ENCODE measurements around the gene RINL.
"Not testable (repeated sequence)": the region's sequence is repeated elsewhere in the genome, so short reads cannot be mapped to it uniquely, and the experiment has no call there.

Gene RINL

DNA sequence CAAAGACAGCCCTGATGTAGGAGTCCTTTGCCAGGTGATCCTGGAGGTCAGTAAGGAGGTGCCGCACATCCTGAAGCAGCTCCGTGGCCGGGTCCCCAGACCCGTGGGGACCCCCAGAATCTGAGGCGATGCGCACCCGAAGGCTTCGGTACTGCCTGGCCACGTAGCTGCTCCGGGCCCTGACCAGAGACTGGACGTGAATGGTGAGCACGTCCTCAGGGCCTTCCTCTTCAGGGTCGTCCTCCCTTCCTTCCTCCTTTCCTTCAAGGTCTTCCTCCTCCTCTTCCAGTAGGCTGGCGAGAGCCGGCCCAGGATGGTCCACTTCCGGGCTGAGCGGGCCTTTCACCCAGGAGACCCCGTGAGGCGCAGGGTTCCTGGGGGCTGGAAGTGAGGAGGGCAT is 7.5 kb downstream of the RINL start:
- Mint-ChIP-seq H3K27me3 (no peaks in the 10 kb centered on the region), H3K4me3 (peak overlapping the region; percentile 87), H3K27ac (peak overlapping the region; percentile 87), H3K4me1 (ENCODE audit: low read depth) (peaks cover 45% of the 10 kb centered on the region), H3K9me3 (no peaks in the 10 kb centered on the region), H3K36me3 (ENCODE audit: low read depth) (peaks cover 24% of the 10 kb centered on the region)

DNA sequence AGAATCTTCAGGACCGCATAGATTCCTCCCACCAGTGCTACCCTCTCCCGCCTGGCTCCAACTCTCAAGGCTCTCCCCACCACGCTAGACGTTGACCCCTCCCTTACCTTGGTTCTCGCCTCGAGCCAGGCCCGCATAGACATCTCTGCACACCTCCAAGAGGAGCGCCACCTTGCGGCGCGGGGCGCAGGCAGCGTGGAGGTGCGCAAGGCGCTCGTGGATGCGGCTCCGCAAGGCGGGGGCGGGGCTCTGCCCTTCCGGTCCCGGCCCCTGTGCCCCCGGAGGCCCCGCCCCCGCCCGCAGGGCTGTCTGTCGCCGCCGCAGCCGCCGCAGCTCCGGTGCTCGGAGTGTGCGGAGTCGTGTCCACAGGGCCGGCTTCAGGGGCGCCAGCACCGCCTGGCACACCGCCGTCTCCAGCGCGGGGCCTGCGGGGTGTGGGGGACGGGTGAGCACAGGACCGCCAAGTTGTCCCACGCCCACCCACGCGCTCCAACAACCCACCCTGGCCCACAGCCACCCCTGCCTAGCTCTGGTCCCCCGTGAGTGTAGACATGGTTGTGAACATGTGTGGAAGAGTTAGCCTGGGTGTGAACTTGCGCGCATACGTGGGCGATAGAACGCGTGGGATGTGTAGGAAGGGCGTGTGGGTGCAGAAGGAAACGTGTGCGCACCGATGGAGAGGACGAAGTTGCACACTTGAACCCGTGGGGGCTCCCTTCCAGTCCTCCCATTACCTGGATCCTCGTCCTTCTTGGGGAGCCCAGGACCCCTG is 8.1 kb downstream of the RINL start:
- Mint-ChIP-seq H3K4me1 (ENCODE audit: low read depth) (peaks cover 51% of the 10 kb centered on the region), H3K4me3 (peak overlapping the region; percentile 87), H3K9me3 (no peaks in the 10 kb centered on the region), H3K27me3 (no peaks in the 10 kb centered on the region), H3K36me3 (ENCODE audit: low read depth) (peaks cover 23% of the 10 kb centered on the region), H3K27ac (peak overlapping the region; percentile 91)

DNA sequence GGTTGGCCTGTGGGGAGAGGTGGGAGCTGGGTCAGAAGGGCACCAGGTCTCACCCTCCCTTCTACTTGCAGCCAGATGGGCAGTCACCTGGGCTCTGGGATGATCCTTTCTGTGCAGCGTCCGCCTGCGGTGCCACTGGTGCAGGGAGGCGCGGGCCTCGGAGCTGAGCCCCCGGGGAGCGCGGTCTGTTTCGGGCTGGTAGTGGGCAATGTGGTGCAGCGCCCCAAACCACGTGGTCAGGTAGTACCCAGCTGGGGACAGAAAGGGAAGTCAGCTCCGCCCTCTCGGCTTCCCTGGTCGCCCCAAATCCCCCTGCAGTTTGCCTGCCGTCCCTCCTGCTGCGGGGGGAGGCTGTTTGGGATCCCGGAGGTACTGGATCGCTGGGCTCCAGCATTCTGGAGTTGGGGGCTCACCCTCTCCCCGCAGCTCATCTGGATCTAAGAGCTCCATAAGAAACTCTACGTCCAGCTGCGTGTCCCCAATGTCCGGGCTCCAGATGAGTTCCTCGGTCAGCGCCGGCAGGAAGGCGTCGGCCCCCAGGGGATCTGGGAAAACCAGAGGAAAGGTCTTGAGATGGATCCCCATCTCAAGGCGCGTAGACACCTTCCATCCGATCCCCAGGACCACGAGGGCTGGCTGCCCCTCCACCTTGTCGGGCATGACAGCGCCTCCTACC is 8.8 kb downstream of the RINL start:
- H3K4me1 Mint-ChIP-seq (ENCODE audit: low read depth): peaks cover 58% of the 10 kb centered on the region
- peaks cover 23% of the 10 kb centered on the region for H3K36me3 Mint-ChIP-seq (ENCODE audit: low read depth)
- peak overlapping the region; percentile 87 for H3K4me3 Mint-ChIP-seq
- H3K27me3 Mint-ChIP-seq: no peaks in the 10 kb centered on the region
- peak overlapping the region; percentile 91 for H3K27ac Mint-ChIP-seq
- H3K9me3 Mint-ChIP-seq: no peaks in the 10 kb centered on the region

DNA sequence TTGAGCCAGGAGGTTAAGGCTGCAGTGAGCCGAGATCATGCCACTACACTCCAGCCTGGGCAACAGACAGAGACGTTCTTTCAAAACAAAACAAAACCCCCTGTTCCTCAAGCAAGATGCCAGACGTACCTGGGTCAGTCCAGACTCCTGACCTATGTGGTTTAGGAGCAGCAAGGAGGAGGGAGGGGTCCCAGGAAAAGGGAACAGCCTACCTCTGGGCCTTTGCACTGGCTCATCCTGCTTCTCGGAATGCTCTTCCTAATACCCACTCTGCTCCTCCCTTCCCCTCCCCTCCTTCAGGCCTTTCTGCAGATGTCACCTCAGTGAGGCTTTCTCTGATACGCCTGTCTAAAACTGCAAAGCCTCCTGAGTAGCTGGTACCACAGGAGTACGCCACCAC is 9.5 kb downstream of the RINL start:
- H3K9me3 Mint-ChIP-seq: no peaks in the 10 kb centered on the region
- peak overlapping the region; percentile 87 for H3K4me3 Mint-ChIP-seq
- H3K27me3 Mint-ChIP-seq: no peaks in the 10 kb centered on the region
- peaks cover 60% of the 10 kb centered on the region for H3K4me1 Mint-ChIP-seq (ENCODE audit: low read depth)
- H3K36me3 Mint-ChIP-seq (ENCODE audit: low read depth): peaks cover 23% of the 10 kb centered on the region
- H3K27ac Mint-ChIP-seq: peak overlapping the region; percentile 91

DNA sequence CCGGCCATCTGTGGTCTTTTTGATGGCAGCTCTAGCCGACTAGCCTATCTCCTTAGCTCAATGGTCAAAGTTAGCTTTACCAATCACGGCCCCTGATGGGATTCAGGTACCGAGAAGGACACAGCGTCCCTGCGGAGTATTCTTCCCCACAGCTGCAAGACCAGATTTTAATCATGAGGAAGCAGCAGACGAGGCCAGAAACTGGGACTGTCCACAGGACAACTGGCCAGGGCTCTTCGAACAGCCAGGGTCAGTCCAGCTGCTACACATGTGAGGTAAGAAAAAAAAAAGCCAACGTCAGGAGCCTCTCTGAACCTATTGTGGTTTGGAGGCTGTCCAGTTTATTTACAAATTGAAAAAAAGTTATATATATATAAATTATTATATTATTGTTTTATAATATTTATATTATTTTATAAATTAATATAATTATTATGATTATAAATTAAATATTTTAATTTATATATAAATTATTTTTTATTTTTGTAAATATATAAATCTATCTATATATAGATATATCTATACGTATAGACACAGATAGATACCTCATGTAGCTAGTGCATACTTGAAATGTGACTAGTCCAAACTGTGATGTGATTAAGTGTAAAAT is 10.8 kb downstream of the RINL start:
- Mint-ChIP-seq H3K4me1 (ENCODE audit: low read depth) (peaks cover 59% of the 10 kb centered on the region), H3K9me3 (no peaks in the 10 kb centered on the region), H3K27me3 (no peaks in the 10 kb centered on the region), H3K27ac (peak overlapping the region; percentile 52), H3K4me3 (no peak overlapping the region), H3K36me3 (ENCODE audit: low read depth) (peaks cover 23% of the 10 kb centered on the region)

DNA sequence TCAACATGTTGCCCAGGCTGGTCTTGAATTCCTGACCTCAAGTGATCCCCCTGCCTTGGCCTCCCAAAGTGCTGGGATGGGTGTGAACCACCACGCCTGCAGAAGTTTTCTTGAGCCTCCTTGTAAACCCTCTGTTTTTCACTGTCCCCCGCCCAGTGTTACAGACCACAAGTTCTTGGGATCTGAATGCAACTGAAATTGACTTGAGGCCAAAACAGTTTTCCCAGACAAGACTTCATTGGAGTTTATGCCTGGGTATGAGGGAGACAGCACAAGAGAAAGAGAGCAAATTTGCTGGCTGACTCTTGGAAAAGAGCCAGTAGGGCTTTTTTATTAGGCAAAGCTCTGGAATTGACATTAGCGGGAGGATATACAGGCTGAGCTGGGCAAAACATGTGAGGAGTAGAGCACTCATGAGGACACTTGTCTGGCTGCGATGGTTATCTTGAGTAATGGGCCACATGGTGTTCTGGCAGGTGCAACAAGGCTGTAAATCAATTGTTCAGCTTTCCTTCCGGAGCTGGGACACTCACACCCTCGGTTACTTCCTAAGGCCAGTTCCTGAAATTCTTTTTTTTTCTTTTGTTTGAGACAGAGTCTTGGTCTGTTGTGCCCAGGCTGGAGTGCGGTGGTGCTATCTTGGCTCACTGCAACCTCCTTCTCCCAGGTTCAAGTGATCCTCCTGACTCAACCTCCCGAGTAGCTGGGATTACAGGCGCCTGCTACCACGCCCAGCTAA is 15.6 kb downstream of the RINL start:
- H3K9me3 Mint-ChIP-seq: no peaks in the 10 kb centered on the region

DNA sequence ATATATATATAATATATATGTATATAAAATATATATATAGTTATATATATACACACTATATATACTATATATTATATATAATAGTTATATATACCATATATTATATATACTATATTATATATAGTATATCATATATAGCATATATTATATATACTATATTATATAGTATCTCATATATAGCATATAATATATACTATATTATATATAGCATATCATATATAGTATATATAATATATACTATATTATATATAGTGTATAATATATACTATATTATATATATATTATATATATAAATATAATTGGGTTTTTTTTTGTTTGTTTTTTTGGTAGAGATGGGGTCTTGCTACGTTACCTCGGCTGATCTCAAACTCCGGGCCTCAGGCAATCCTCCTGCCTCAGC is 16.7 kb downstream of the RINL start:
- no peaks in the 10 kb centered on the region for H3K9me3 Mint-ChIP-seq
- peaks cover 56% of the 10 kb centered on the region for H3K4me1 Mint-ChIP-seq (ENCODE audit: low read depth)
- peaks cover 5% of the 10 kb centered on the region for H3K36me3 Mint-ChIP-seq (ENCODE audit: low read depth)
- no peak overlapping the region for H3K27ac Mint-ChIP-seq
- H3K4me3 Mint-ChIP-seq: no peak overlapping the region
- H3K27me3 Mint-ChIP-seq: no peaks in the 10 kb centered on the region

More for the DNA sequence above, 15.6 kb downstream of the RINL start:
- H3K4me3 Mint-ChIP-seq: no peak overlapping the region
- H3K27me3 Mint-ChIP-seq: no peaks in the 10 kb centered on the region
- peaks cover 8% of the 10 kb centered on the region for H3K36me3 Mint-ChIP-seq (ENCODE audit: low read depth)
- peaks cover 52% of the 10 kb centered on the region for H3K4me1 Mint-ChIP-seq (ENCODE audit: low read depth)
- H3K27ac Mint-ChIP-seq: peak overlapping the region; percentile 45

DNA sequence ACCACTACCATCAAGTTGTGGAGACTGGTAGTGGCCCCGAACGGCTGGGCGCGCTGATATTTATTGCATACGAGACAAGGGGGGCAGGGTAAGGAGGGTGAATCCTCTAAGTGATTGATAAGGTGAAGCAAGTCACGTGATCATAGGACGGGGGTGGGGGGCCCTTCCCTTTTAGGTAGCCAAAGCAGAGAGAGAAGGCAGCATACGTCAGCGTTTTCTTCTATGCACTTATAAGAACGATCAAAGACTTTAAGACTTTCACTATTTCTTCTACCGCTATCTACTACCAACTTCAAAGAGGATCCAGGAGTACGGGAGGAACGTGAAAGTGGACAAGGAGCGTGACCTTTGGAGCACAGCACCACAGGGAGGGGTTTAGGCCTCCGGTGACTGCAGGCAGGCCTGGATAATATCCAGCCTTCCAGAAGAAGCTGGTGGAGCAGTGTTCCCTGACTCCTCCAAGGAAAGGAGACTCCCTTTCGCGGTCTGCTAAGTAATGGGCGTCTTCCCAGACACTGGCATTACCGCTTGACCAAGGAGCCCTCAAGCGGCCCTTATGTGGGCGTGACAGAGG is 18.4 kb downstream of the RINL start:
- not testable (repeated sequence) for H3K4me3 Mint-ChIP-seq; H3K36me3 Mint-ChIP-seq (ENCODE audit: low read depth); H3K27ac Mint-ChIP-seq; H3K27me3 Mint-ChIP-seq; H3K9me3 Mint-ChIP-seq
- H3K4me1 Mint-ChIP-seq (ENCODE audit: low read depth): peaks cover 47% of the 10 kb centered on the region

DNA sequence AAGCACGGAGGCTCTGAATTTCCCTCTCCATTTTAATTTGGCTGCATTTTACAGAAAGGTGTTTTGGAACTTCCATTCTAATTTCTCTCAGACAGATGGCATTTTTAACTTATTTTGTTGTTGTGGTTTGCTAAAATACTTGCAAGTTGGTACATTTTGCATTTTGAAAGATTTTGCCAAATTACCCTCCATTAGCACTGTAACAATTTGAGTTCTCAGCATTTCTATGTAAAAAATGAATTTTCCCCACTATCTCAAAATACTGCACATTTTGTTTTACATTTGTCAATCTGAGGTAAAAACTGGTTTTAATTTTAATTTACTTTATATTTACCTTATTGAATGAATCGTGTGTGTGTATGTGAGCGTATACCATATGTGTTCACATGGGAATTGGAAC is 21.3 kb downstream of the RINL start:
- no peaks in the 10 kb centered on the region for H3K27me3 Mint-ChIP-seq
- peak overlapping the region; percentile 59 for H3K4me3 Mint-ChIP-seq
- peak overlapping the region; percentile 88 for H3K27ac Mint-ChIP-seq
- H3K4me1 Mint-ChIP-seq (ENCODE audit: low read depth): peaks cover 49% of the 10 kb centered on the region
- H3K9me3 Mint-ChIP-seq: no peaks in the 10 kb centered on the region
- H3K36me3 Mint-ChIP-seq (ENCODE audit: low read depth): no peaks in the 10 kb centered on the region

DNA sequence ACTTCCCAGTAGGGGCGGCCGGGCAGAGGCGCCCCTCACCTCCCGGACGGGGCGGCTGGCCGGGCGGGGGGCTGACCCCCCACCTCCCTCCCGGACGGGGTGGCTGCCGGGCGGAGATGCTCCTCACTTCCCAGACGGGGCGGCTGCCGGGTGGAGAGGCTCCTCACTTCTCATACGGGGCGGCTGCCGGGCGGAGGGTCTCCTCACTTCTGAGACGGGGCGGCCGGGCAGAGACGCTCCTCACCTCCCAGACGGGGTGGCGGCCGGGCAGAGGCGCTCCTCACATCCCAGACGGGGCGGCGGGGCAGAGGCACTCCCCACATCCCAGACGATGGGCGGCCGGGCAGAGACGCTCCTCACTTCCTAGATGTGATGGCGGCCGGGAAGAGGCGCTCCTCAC is 22.3 kb downstream of the RINL start:
- H3K9me3 Mint-ChIP-seq; H3K27me3 Mint-ChIP-seq; H3K36me3 Mint-ChIP-seq (ENCODE audit: low read depth); H3K27ac Mint-ChIP-seq; H3K4me3 Mint-ChIP-seq: not testable (repeated sequence)
- H3K4me1 Mint-ChIP-seq (ENCODE audit: low read depth): peaks cover 55% of the 10 kb centered on the region

DNA sequence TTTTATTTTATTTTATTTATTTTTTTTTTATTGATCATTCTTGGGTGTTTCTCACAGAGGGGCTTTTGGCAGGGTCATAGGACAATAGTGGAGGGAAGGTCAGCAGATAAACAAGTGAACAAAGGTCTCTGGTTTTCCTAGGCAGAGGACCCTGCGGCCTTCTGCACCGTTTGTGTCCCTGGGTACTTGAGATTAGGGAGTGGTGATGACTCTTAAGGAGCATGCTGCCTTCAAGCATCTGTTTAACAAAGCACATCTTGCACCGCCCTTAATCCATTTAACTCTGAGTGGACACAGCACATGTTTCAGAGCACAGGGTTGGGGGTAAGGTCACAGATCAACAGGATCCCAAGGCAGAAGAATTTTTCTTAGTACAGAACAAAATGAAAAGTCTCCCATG is 23.1 kb downstream of the RINL start:
- Mint-ChIP-seq H3K4me3 (peak overlapping the region; percentile 37), H3K27ac (peak overlapping the region; percentile 26), H3K4me1 (ENCODE audit: low read depth) (peaks cover 54% of the 10 kb centered on the region)
- H3K36me3 Mint-ChIP-seq (ENCODE audit: low read depth); H3K27me3 Mint-ChIP-seq; H3K9me3 Mint-ChIP-seq: not testable (repeated sequence)

DNA sequence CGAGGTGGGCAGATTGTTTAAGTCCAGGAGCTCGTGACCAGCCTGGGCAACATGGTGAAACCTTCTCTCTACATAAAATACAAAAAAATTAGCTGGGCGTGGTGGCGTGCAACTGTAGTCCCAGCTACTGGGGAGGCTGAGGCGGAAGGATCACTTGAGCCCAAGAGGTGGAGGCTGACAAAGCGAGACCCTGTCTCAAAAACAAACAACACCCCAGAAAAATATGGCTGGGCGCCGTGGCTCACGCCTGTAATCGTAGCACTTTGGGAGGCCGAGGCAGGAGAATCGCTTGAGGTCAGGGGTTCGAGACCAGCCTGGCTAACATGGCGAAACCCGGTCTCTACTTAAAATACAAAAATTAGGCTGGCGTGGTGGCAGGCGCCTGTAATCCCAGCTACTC is 24.9 kb downstream of the RINL start:
- Mint-ChIP-seq H3K27ac (peak overlapping the region; percentile 97), H3K27me3 (no peaks in the 10 kb centered on the region), H3K9me3 (no peaks in the 10 kb centered on the region), H3K4me1 (ENCODE audit: low read depth) (peaks cover 59% of the 10 kb centered on the region), H3K4me3 (peak overlapping the region; percentile 93), H3K36me3 (ENCODE audit: low read depth) (peaks cover 10% of the 10 kb centered on the region)

DNA sequence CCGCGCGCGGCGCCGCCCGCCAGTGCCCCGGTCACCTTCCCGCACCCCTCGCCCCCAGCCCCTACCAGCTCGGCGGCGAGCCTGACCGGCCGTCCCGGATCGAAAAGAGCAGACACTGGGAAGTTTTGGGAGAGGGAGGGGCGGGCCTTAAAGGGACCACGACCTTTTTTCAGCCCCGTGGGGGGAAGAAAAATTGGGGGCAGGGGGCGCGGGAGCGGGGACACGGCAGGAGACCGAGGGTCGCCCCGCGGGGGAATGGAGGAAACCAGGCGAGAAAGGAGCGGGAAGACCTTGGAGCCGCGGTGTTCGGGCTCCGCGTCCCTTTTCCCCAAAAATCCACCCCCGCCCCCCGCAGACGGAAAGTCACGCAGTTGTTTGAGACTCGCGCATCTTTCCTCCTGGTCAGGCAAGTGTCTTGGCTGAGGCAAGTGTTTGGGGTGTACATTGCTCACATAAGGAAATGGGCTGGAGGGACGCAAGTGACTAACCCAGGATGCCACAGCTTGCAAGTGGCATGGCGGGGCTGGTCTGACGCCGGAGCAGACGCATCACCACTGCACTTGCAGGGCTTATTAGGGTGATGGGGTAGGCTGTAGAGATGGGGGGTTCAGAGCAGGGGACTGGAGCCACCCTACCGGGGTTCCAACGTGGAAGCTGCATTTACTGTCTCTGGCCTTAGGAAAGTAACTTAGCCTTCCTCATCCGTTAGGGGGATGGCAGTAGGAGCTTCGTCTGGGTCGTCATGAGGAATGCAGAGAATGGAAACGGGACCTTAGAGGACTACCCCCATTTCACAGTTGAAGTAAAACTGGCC is 25.6 kb downstream of the RINL start:
- Mint-ChIP-seq H3K27me3 (no peaks in the 10 kb centered on the region), H3K36me3 (ENCODE audit: low read depth) (peaks cover 18% of the 10 kb centered on the region), H3K9me3 (no peaks in the 10 kb centered on the region), H3K4me3 (peak overlapping the region; percentile 93), H3K27ac (peak overlapping the region; percentile 97), H3K4me1 (ENCODE audit: low read depth) (peaks cover 59% of the 10 kb centered on the region)

DNA sequence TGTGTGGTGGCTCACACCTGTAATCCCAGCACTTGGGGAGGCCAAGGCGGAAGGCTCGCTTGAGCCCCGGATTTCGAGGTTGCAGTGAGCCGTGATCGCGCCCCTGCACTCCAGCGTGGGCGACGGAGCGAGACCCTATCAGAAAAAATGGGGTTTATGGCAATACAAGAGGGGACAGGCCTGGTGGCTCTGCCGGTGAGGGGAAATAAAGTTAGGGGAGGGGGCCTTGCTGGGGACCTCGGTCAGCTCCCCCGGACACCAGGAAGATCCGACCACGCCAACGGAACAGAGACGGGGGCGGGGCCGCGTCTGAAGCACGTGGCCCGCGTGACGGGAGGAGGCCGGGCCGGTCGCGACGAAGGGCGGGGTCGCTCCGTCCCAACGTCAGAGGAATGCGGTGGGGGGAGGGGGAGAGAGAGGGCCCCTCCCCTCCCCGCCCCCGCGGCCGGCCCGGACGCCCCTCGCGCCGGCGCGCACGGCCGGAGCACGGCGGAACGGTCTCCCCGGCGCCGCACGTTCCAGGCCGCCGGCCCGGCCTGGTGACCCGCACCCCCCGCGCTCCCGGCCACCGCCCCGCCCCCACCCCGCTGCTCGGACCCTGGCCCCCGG is 26.3 kb downstream of the RINL start:
- peaks cover 59% of the 10 kb centered on the region for H3K4me1 Mint-ChIP-seq (ENCODE audit: low read depth)

More for the DNA sequence above, 26.3 kb downstream of the RINL start:
- Mint-ChIP-seq H3K27me3 (no peaks in the 10 kb centered on the region), H3K36me3 (ENCODE audit: low read depth) (peaks cover 25% of the 10 kb centered on the region), H3K4me3 (peak overlapping the region; percentile 99), H3K27ac (peak overlapping the region; percentile 97), H3K9me3 (no peaks in the 10 kb centered on the region)

Measured in stimulated activated naive CD8-positive, alpha-beta T cell treated with anti-CD3 and anti-CD28 coated beads, Interleukin-15, Interleukin-2, amounts not matched to agents 100 ng/mL and 50 ng/mL, for 24 hours (primary cell).